HepG2 (cell line): Measurements from ENCODE around the gene MYL6. TPM values are rescaled to one million over a fixed set of nuclear protein-coding genes. Genes with fewer than 3 reads are reported as not detected.

Experiments used
- EED ChIP-seq: sonication (generic); formaldehyde crosslinking; IDR thresholded peaks from 2 replicates; pipeline ENCODE4 v1.5.0; 2020; ENCODE audit warnings: mild to moderate bottlenecking, missing genetic modification reagents
- EP300 ChIP-seq, 3 experiments: sonication (generic) in 1 of 3; formaldehyde crosslinking in 1 of 3; IDR thresholded peaks; 2 replicates each; pipeline versions ENCODE4 v1.5.1 to v1.6.1; 2011 to 2020; ENCODE audit warnings: low read depth in 2 of 3, low read length in 2 of 3, borderline replicate concordance in 1 of 3, improper control_type of control experiment in 1 of 3, mild to moderate bottlenecking in 1 of 3, missing genetic modification reagents in 1 of 3, moderate library complexity in 1 of 3
- GABPA ChIP-seq, 2 experiments: IDR thresholded peaks; 2 replicates each; pipeline ENCODE4 v1.6.1; 2011 to 2016; ENCODE audit warnings: low read depth in 2 of 2, low read length in 1 of 2, missing biosample characterization in 1 of 2, missing genetic modification characterization in 1 of 2
- KAT7 ChIP-seq: IDR thresholded peaks from 2 replicates; pipeline ENCODE4 v1.6.1; 2018; ENCODE audit warnings: borderline replicate concordance, missing compliant biosample characterization
- KDM2A ChIP-seq: sonication (generic); formaldehyde crosslinking; IDR thresholded peaks from 2 replicates; pipeline ENCODE4 v1.4.0; 2020; ENCODE audit warnings: low read depth, missing genetic modification reagents, borderline replicate concordance
- KDM5A ChIP-seq: fragments of 200-600 bp; sonication (generic); IDR thresholded peaks from 2 replicates; pipeline ENCODE4 v1.7.0; 2018; ENCODE audit warnings: antibody characterized with exemption, mild to moderate bottlenecking, low read length, borderline replicate concordance
- MBD4 ChIP-seq: IDR thresholded peaks from 2 replicates; pipeline ENCODE4 v1.6.1; 2012; ENCODE audit warnings: low read length, inconsistent platforms, borderline replicate concordance
- PTBP1 ChIP-seq: fragments of 200-400 bp; formaldehyde crosslinking; IDR thresholded peaks from 2 replicates; pipeline ENCODE4 v1.6.1; 2018; ENCODE audit warnings: low read length, low read depth; ENCODE audit not compliant: poor library complexity, severe bottlenecking
- SOX13 ChIP-seq, 3 experiments: fragments of 450-650 bp in 1 of 3; sonication (generic) in 1 of 3; formaldehyde crosslinking in 1 of 3; IDR thresholded peaks in 2 of 3; conservative IDR thresholded peaks in 1 of 3; 2 replicates each; pipeline versions ENCODE4 v1.5.0 to v1.6.1; 2016 to 2020; ENCODE audit warnings: antibody characterized with exemption in 1 of 3, mild to moderate bottlenecking in 1 of 3, missing compliant biosample characterization in 1 of 3, missing genetic modification reagents in 1 of 3, moderate library complexity in 1 of 3
- ZKSCAN5 ChIP-seq: sonication (generic); formaldehyde crosslinking; IDR thresholded peaks from 2 replicates; pipeline ENCODE4 v1.5.1; 2020; ENCODE audit warnings: mild to moderate bottlenecking, missing genetic modification reagents
- ZNF329 ChIP-seq: sonication (generic); formaldehyde crosslinking; IDR thresholded peaks from 2 replicates; pipeline ENCODE4 v1.9.0; 2021; ENCODE audit warnings: low read depth, mild to moderate bottlenecking, missing genetic modification reagents
- ZNF678 ChIP-seq: sonication (generic); formaldehyde crosslinking; IDR thresholded peaks from 2 replicates; pipeline ENCODE4 v1.4.0; 2020; ENCODE audit warnings: mild to moderate bottlenecking, missing genetic modification reagents
- ZNF883 ChIP-seq: sonication (generic); formaldehyde crosslinking; IDR thresholded peaks from 2 replicates; pipeline ENCODE4 v1.5.1; 2020; ENCODE audit warnings: mild to moderate bottlenecking, missing genetic modification reagents; ENCODE audit errors: not compliant biosample characterization
- polyA plus RNA-seq, 8 experiments: library from polyadenylated mRNA; depleted of rRNA in 3 of 8; stranded (reverse) in 7 of 8; unstranded in 1 of 8; fragments of >200 nt; fragmentation: Illumina TruSeq in 4 of 8; extraction: Trizol in 4 of 8; gene quantifications; 2 replicates each; pipeline versions ENCODE4 v1.2.1 to v1.2.3, GENCODE V29; 2011 to 2016; ENCODE audit warnings: low read depth in 4 of 8, missing spikeins in 1 of 8, mixed read lengths in 1 of 8; ENCODE audit not compliant: insufficient read depth in 1 of 8
- total RNA-seq, 5 experiments: library from RNA; depleted of rRNA; stranded (reverse); fragments of >200 nt; fragmentation: Illumina TruSeq; extraction: Trizol; gene quantifications; 2 replicates each; pipeline ENCODE4 v1.2.3, GENCODE V29; 2016; ENCODE audit warnings: low read depth in 1 of 5
- TF ChIP-seq, protein P1 (sequence below): sonication (generic); formaldehyde crosslinking; IDR thresholded peaks from 2 replicates; pipeline ENCODE4 v1.4.0; 2020; ENCODE audit warnings: low read depth, missing genetic modification reagents
- TF ChIP-seq, protein P2 (sequence below): sonication (generic); formaldehyde crosslinking; IDR thresholded peaks from 2 replicates; pipeline ENCODE4 v1.4.0; 2020; ENCODE audit warnings: missing genetic modification reagents

Gene MYL6
- total and polyA plus RNA-seq, 2 of the 13 experiments (the other 11 are each of a cell fraction or from before 2014, with no cell fraction given), result 1,127 to 1,192 TPM

- TF ChIP-seq GABPA (IDR thresholded peaks at IDR 0.05; ENCODE audit: low read depth, low read length) (peak; percentile 53), GABPA (CRISPR knock-in tag; IDR thresholded peaks at IDR 0.05; ENCODE audit: low read depth) (peak; percentile 88), PTBP1 (no peak), MBD4 (no peak), ZNF678 (peak; percentile 41; the same call in 1 of the 2 replicates), ZNF329 (CRISPR knock-in tag) (no peak), KDM5A (peak; percentile 67; the same call in 1 of the 2 replicates), KDM2A (CRISPR knock-in tag) (peak; percentile 87), EP300 (IDR thresholded peaks at IDR 0.05; ENCODE audit: low read depth in 2 of 2, low read length in 2 of 2) (peak in 1 of 2 experiments; percentile 26; a peak in 2 of 4 replicates), EP300 (CRISPR knock-in tag; IDR thresholded peaks at IDR 0.05; ENCODE audit: borderline replicate concordance) (no peak), ZNF883 (no peak), EED (CRISPR knock-in tag) (peak; percentile 20; the same call in 1 of the 2 replicates), ZKSCAN5 (CRISPR knock-in tag) (peak; percentile 50; the same call in 1 of the 2 replicates), SOX13 (IDR thresholded peaks at IDR 0.05) (0 out of 2 replicates have a peak, but pooled peaks have one; percentile 32), SOX13 (CRISPR knock-in tag; conservative IDR thresholded peaks at IDR 0.05 in 1 of 2, IDR thresholded peaks at IDR 0.05 in 1 of 2) (peak in 1 of 2 experiments; percentile 50; a peak in 2 of 4 replicates), KAT7 (peak; percentile 26; the same call in 1 of the 2 replicates)
- TF ChIP-seq, protein P1, sequence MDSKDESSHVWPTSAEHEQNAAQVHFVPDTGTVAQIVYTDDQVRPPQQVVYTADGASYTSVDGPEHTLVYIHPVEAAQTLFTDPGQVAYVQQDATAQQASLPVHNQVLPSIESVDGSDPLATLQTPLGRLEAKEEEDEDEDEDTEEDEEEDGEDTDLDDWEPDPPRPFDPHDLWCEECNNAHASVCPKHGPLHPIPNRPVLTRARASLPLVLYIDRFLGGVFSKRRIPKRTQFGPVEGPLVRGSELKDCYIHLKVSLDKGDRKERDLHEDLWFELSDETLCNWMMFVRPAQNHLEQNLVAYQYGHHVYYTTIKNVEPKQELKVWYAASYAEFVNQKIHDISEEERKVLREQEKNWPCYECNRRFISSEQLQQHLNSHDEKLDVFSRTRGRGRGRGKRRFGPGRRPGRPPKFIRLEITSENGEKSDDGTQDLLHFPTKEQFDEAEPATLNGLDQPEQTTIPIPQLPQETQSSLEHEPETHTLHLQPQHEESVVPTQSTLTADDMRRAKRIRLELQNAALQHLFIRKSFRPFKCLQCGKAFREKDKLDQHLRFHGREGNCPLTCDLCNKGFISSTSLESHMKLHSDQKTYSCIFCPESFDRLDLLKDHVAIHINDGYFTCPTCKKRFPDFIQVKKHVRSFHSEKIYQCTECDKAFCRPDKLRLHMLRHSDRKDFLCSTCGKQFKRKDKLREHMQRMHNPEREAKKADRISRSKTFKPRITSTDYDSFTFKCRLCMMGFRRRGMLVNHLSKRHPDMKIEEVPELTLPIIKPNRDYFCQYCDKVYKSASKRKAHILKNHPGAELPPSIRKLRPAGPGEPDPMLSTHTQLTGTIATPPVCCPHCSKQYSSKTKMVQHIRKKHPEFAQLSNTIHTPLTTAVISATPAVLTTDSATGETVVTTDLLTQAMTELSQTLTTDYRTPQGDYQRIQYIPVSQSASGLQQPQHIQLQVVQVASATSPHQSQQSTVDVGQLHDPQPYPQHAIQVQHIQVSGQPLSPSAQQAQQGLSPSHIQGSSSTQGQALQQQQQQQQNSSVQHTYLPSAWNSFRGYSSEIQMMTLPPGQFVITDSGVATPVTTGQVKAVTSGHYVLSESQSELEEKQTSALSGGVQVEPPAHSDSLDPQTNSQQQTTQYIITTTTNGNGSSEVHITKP, result no peak; the same call in 1 of the 2 replicates
- TF ChIP-seq, protein P2, sequence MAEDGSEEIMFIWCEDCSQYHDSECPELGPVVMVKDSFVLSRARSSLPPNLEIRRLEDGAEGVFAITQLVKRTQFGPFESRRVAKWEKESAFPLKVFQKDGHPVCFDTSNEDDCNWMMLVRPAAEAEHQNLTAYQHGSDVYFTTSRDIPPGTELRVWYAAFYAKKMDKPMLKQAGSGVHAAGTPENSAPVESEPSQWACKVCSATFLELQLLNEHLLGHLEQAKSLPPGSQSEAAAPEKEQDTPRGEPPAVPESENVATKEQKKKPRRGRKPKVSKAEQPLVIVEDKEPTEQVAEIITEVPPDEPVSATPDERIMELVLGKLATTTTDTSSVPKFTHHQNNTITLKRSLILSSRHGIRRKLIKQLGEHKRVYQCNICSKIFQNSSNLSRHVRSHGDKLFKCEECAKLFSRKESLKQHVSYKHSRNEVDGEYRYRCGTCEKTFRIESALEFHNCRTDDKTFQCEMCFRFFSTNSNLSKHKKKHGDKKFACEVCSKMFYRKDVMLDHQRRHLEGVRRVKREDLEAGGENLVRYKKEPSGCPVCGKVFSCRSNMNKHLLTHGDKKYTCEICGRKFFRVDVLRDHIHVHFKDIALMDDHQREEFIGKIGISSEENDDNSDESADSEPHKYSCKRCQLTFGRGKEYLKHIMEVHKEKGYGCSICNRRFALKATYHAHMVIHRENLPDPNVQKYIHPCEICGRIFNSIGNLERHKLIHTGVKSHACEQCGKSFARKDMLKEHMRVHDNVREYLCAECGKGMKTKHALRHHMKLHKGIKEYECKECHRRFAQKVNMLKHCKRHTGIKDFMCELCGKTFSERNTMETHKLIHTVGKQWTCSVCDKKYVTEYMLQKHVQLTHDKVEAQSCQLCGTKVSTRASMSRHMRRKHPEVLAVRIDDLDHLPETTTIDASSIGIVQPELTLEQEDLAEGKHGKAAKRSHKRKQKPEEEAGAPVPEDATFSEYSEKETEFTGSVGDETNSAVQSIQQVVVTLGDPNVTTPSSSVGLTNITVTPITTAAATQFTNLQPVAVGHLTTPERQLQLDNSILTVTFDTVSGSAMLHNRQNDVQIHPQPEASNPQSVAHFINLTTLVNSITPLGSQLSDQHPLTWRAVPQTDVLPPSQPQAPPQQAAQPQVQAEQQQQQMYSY (CRISPR knock-in tag), result no peak
Observed at GRCh38 chr12:56189918-56190694, 31.9 kb downstream of the MYL6 start (continued).
